Measurements from ENCODE around the gene SOCS2.

Gene SOCS2

GRCh38 chr12:93583627-93584392 is 11.3 kb downstream of the SOCS2 start:
- TF ChIP-seq POLR2A (IDR thresholded peaks at IDR 0.05; ENCODE audit: low read depth, low read length) (no peak), POLR2AphosphoS5 (IDR thresholded peaks at IDR 0.05; ENCODE audit: low read depth, low read length) (no peak), TAF1 (IDR thresholded peaks at IDR 0.05; ENCODE audit: borderline replicate concordance, low read depth, low read length) (no peak)
- FAIRE-seq = no peak
- DNase-seq (ENCODE audit: insufficient read length) = no peak

GRCh38 chr12:93585247-93585646 is 12.8 kb downstream of the SOCS2 start:
- no peak for DNase-seq (ENCODE audit: insufficient read length)
- TF ChIP-seq POLR2AphosphoS5 (IDR thresholded peaks at IDR 0.05; ENCODE audit: low read depth, low read length) = no peak
- no peak for TF ChIP-seq POLR2A (IDR thresholded peaks at IDR 0.05; ENCODE audit: low read depth, low read length)
- no peak for TF ChIP-seq TAF1 (IDR thresholded peaks at IDR 0.05; ENCODE audit: borderline replicate concordance, low read depth, low read length)
- FAIRE-seq = no peak

GRCh38 chr12:93587611-93588010 is 15.1 kb downstream of the SOCS2 start:
- TF ChIP-seq POLR2AphosphoS5 (IDR thresholded peaks at IDR 0.05; ENCODE audit: low read depth, low read length) (no peak), TAF1 (IDR thresholded peaks at IDR 0.05; ENCODE audit: borderline replicate concordance, low read depth, low read length) (no peak), POLR2A (IDR thresholded peaks at IDR 0.05; ENCODE audit: low read depth, low read length) (no peak)
- FAIRE-seq (no peak), DNase-seq (ENCODE audit: insufficient read length) (no peak)

DNA sequence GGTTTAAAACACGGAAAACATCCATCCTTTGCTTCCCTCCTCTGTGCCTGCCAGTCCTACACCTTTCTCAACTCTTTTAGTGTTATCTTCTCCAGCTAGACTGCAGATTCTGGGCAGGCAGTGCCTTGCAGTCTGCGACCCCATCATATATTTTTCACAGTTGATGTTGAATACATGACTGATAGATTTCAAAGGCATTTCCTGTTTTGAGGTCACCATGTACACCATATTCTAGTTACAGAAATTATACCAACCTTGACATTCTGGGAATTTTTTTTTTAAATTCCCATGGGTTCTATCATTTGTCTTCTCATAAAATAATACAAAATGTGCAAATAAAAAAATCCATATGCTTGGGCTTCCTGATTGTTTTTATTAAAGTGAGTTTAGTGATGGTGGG is 16.6 kb downstream of the SOCS2 start:
- FAIRE-seq (no peak), DNase-seq (ENCODE audit: insufficient read length) (no peak)
- TF ChIP-seq POLR2A (IDR thresholded peaks at IDR 0.05; ENCODE audit: low read depth, low read length) = no peak

GRCh38 chr12:93591137-93591868 is 18.8 kb downstream of the SOCS2 start:
- FAIRE-seq (peak; percentile 88), DNase-seq (ENCODE audit: insufficient read length) (no peak)
- no peak; the same call in 1 of the 2 replicates for TF ChIP-seq POLR2A (IDR thresholded peaks at IDR 0.05; ENCODE audit: low read depth, low read length)
- TF ChIP-seq POLR2AphosphoS5 (IDR thresholded peaks at IDR 0.05; ENCODE audit: low read depth, low read length) = no peak
- TF ChIP-seq TAF1 (IDR thresholded peaks at IDR 0.05; ENCODE audit: borderline replicate concordance, low read depth, low read length) = no peak

- DNase-seq (ENCODE audit: insufficient read length) (no peak), FAIRE-seq (peak; percentile 51)
- TF ChIP-seq POLR2AphosphoS5 (IDR thresholded peaks at IDR 0.05; ENCODE audit: low read depth, low read length) (no peak), TAF1 (IDR thresholded peaks at IDR 0.05; ENCODE audit: borderline replicate concordance, low read depth, low read length) (no peak), POLR2A (IDR thresholded peaks at IDR 0.05; ENCODE audit: low read depth, low read length) (no peak)
Observed at GRCh38 chr12:93592641-93593406, 20.3 kb downstream of the SOCS2 start.

DNA sequence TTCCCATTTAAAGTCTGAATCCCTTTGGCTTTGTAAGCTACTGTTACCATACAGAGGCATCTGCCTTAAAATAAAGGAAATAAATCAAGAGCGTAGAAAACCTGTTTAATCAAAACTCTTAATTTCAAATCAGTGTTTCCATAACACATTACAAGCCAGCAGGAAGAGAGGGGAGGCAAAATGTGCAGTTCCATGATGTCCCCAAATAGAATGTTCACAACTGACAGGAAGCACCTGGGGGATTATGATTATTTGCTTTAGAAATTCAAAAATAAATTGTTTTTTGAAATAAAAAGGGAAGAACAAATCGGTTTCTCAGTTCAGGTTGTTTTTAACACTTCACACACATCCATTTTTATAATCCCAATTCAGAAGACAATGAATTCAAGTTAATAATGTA is 21.4 kb downstream of the SOCS2 start:
- DNase-seq (ENCODE audit: insufficient read length) = no peak
- no peak for FAIRE-seq

DNA sequence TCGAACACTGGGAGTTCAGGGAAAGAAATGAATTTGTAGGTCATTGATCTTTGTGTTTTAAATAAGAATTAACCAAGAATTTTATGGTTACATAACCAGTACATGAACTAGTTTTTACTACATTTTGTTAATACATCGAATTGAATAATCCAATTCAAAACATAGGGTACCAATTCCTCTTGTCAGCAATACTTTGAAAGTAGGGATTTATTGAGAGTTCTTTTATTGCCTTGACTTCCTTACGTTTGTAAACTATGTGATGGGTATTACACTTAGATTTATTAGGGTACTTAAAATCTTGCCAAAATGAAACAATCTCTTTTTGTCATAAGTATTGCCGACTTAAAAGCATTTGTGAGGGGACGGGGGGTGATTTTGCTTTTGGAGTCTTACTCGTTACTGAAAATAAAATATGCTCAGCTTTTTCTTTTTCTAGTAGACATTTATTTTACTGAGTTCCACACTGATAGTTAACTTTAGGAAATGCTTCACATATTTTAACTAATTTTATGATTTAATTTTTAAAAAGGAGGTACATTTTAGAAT is 22.4 kb downstream of the SOCS2 start:
- TF ChIP-seq POLR2A (IDR thresholded peaks at IDR 0.05; ENCODE audit: low read depth, low read length) (no peak), TAF1 (IDR thresholded peaks at IDR 0.05; ENCODE audit: borderline replicate concordance, low read depth, low read length) (no peak), POLR2AphosphoS5 (IDR thresholded peaks at IDR 0.05; ENCODE audit: low read depth, low read length) (no peak)
- DNase-seq (ENCODE audit: insufficient read length) = no peak
- no peak for FAIRE-seq

More for the DNA sequence above, 21.4 kb downstream of the SOCS2 start:
- TF ChIP-seq POLR2AphosphoS5 (IDR thresholded peaks at IDR 0.05; ENCODE audit: low read depth, low read length) (no peak), POLR2A (IDR thresholded peaks at IDR 0.05; ENCODE audit: low read depth, low read length) (no peak), TAF1 (IDR thresholded peaks at IDR 0.05; ENCODE audit: borderline replicate concordance, low read depth, low read length) (no peak)

DNA sequence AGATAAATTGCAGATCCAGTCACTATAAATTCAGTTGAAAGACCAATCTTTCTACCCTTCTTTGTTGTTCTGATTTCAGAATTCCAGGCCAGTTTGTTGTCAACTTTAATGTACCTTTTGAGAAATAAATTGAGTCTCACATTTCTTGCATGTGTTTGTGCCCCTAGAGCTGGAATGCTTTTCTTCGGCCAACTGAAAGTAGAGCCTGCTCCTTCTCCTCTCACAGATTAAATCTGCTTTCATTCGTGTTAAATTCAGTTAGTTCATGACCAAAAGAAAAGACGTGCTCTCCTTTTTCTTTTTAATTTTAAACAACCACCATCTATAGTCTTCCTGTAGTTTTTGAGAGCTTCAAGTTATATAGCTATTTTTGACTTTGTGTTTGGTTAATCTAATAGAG is 22.9 kb downstream of the SOCS2 start:
- TF ChIP-seq TAF1 (IDR thresholded peaks at IDR 0.05; ENCODE audit: borderline replicate concordance, low read depth, low read length) (no peak), POLR2A (IDR thresholded peaks at IDR 0.05; ENCODE audit: low read depth, low read length) (no peak), POLR2AphosphoS5 (IDR thresholded peaks at IDR 0.05; ENCODE audit: low read depth, low read length) (no peak)
- DNase-seq (ENCODE audit: insufficient read length) (no peak), FAIRE-seq (no peak)

GRCh38 chr12:93597608-93598007 is 25.1 kb downstream of the SOCS2 start:
- FAIRE-seq (no peak), DNase-seq (ENCODE audit: insufficient read length) (no peak)
- TF ChIP-seq POLR2AphosphoS5 (IDR thresholded peaks at IDR 0.05; ENCODE audit: low read depth, low read length) = no peak
- TF ChIP-seq POLR2A (IDR thresholded peaks at IDR 0.05; ENCODE audit: low read depth, low read length) = no peak
- TF ChIP-seq TAF1 (IDR thresholded peaks at IDR 0.05; ENCODE audit: borderline replicate concordance, low read depth, low read length) = no peak

DNA sequence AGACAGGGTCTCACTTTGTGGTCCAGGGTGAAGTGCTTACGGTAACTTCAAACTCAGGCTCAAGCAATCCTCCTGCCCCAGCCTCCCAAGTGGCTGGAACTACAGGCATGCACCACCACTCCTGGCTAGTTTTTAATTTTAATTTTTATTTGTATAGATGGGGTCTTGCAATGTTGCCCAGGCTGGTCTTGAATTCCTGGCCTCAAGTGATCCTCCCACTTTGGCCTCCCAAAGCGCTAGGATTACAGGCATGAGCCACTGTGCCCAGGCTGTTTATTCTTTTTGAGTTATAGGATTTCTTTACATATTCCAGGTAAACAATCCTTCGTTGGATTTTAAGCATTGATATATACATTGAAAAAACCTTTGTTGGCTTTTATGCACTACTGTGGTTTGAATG is 26.7 kb downstream of the SOCS2 start:
- DNase-seq (ENCODE audit: insufficient read length) = no peak
- TF ChIP-seq TAF1 (IDR thresholded peaks at IDR 0.05; ENCODE audit: borderline replicate concordance, low read depth, low read length) (no peak), POLR2A (IDR thresholded peaks at IDR 0.05; ENCODE audit: low read depth, low read length) (no peak), POLR2AphosphoS5 (IDR thresholded peaks at IDR 0.05; ENCODE audit: low read depth, low read length) (no peak)
- FAIRE-seq = no peak

Measured in GM12892 (cell line).